Measurements from ENCODE around the gene ZSWIM8. TPM values are rescaled to one million over a fixed set of nuclear protein-coding genes. Genes with fewer than 3 reads are reported as not detected.

The ZSWIM8 gene
- total and polyA plus RNA-seq, 2 of the 8 experiments (the other 6 are each of a cell fraction or from before 2014, with no cell fraction given), result 44.7 to 99.7 TPM

GRCh38 chr10:73813333-73813732 is 27.9 kb downstream of the ZSWIM8 start (continued):
- no peak for TF ChIP-seq CBX5 (IDR thresholded peaks at IDR 0.05; ENCODE audit: low read depth, low read length)
- TF ChIP-seq KDM1A (IDR thresholded peaks at IDR 0.05; ENCODE audit: borderline replicate concordance, low read length), result no peak
